ENCODE measurements around the gene KIAA1191.
"Not testable (repeated sequence)": the region's sequence is repeated elsewhere in the genome, so short reads cannot be mapped to it uniquely, and the experiment has no call there.

KIAA1191 gene

DNA sequence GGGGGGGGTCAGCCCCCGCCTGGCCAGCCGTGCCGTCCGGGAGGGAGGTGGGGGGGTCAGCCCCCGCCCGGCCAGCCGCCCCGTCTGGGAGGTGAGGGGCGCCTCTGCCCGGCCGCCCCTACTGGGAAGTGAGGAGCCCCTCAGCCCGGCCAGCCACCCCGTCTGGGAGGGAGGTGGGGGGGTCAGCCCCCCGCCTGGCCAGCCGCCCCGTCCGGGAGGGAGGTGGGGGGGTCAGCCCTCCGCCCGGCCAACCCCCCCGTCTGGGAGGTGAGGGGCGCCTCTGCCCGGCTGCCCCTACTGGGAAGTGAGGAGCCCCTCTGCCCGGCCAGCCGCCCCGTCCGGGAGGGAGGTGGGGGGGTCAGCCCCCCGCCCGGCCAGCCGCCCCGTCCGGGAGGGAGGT, 56.2 kb downstream of the KIAA1191 start:
- FAIRE-seq, result not testable (repeated sequence)

Measured in TTC549 (cell line).